T-helper 2 cell treated with Interferon-gamma antibody and Interleukin-4, amounts not matched to agents 5 μg/mL and 100 μg/mL, for 36 hours (primary cell): Measurements from ENCODE around the gene ARID1B.

Source experiments
- DNase-seq: peaks from one replicate; pipeline ENCODE4 v3.0.0; 2021; ENCODE audit warnings: low spot score
- H3K27ac Mint-ChIP-seq: one replicate; pipeline ENCODE4 v1.8.0; 2021; ENCODE audit warnings: mild to moderate bottlenecking, mixed read lengths
- H3K27me3 Mint-ChIP-seq: one replicate; pipeline ENCODE4 v1.8.0; 2021; ENCODE audit warnings: low read depth, mixed read lengths
- H3K36me3 Mint-ChIP-seq: one replicate; pipeline ENCODE4 v1.8.0; 2021; ENCODE audit warnings: low read depth, mixed read lengths
- H3K4me1 Mint-ChIP-seq: one replicate; pipeline ENCODE4 v1.8.0; 2021; ENCODE audit warnings: low read depth, mixed read lengths
- H3K4me3 Mint-ChIP-seq: one replicate; pipeline ENCODE4 v1.8.0; 2022; ENCODE audit warnings: mild to moderate bottlenecking, moderate library complexity, mixed read lengths
- H3K9me3 Mint-ChIP-seq: one replicate; pipeline ENCODE4 v1.8.0; 2021; ENCODE audit warnings: mixed read lengths

Gene ARID1B

GRCh38 chr6:156793200-156793599 is 16.0 kb downstream of the ARID1B start:
- DNase-seq = no peak
- Mint-ChIP-seq H3K27ac (no peak overlapping the region), H3K4me1 (peaks cover 23% of the 10 kb centered on the region), H3K9me3 (no peaks in the 10 kb centered on the region), H3K36me3 (peaks cover 3% of the 10 kb centered on the region), H3K4me3 (no peak overlapping the region), H3K27me3 (no peaks in the 10 kb centered on the region)

GRCh38 chr6:156794546-156795354 is 17.6 kb downstream of the ARID1B start:
- H3K4me1 Mint-ChIP-seq = peaks cover 13% of the 10 kb centered on the region
- no peaks in the 10 kb centered on the region for H3K27me3 Mint-ChIP-seq
- H3K27ac Mint-ChIP-seq = no peak overlapping the region
- DNase-seq = no peak
- H3K4me3 Mint-ChIP-seq = no peak overlapping the region
- H3K9me3 Mint-ChIP-seq = no peaks in the 10 kb centered on the region
- peaks cover 2% of the 10 kb centered on the region for H3K36me3 Mint-ChIP-seq

GRCh38 chr6:156795825-156796224 is 18.6 kb downstream of the ARID1B start:
- H3K9me3 Mint-ChIP-seq = no peaks in the 10 kb centered on the region
- H3K4me1 Mint-ChIP-seq = peaks cover 9% of the 10 kb centered on the region
- H3K4me3 Mint-ChIP-seq = no peak overlapping the region
- no peaks in the 10 kb centered on the region for H3K27me3 Mint-ChIP-seq
- DNase-seq = no peak
- no peak overlapping the region for H3K27ac Mint-ChIP-seq
- H3K36me3 Mint-ChIP-seq = peaks cover 3% of the 10 kb centered on the region

GRCh38 chr6:156796627-156797026 is 19.4 kb downstream of the ARID1B start:
- no peaks in the 10 kb centered on the region for H3K9me3 Mint-ChIP-seq
- H3K4me3 Mint-ChIP-seq = no peak overlapping the region
- H3K36me3 Mint-ChIP-seq = peaks cover 3% of the 10 kb centered on the region
- no peak overlapping the region for H3K27ac Mint-ChIP-seq
- H3K27me3 Mint-ChIP-seq = no peaks in the 10 kb centered on the region
- peaks cover 5% of the 10 kb centered on the region for H3K4me1 Mint-ChIP-seq
- no peak for DNase-seq

GRCh38 chr6:156797901-156798735 is 20.9 kb downstream of the ARID1B start:
- Mint-ChIP-seq H3K4me1 (peaks cover 9% of the 10 kb centered on the region), H3K36me3 (peaks cover 3% of the 10 kb centered on the region), H3K27me3 (no peaks in the 10 kb centered on the region), H3K9me3 (no peaks in the 10 kb centered on the region), H3K4me3 (no peak overlapping the region), H3K27ac (no peak overlapping the region)
- DNase-seq = no peak

GRCh38 chr6:156801712-156802111 is 24.5 kb downstream of the ARID1B start:
- H3K4me3 Mint-ChIP-seq = no peak overlapping the region
- no peaks in the 10 kb centered on the region for H3K9me3 Mint-ChIP-seq
- H3K27ac Mint-ChIP-seq = no peak overlapping the region
- H3K4me1 Mint-ChIP-seq = peaks cover 17% of the 10 kb centered on the region
- peaks cover 4% of the 10 kb centered on the region for H3K36me3 Mint-ChIP-seq
- no peaks in the 10 kb centered on the region for H3K27me3 Mint-ChIP-seq
- no peak for DNase-seq

GRCh38 chr6:156803353-156803752 is 26.2 kb downstream of the ARID1B start:
- H3K36me3 Mint-ChIP-seq = peaks cover 4% of the 10 kb centered on the region
- peaks cover 27% of the 10 kb centered on the region for H3K4me1 Mint-ChIP-seq
- H3K4me3 Mint-ChIP-seq = no peak overlapping the region
- no peak for DNase-seq
- no peaks in the 10 kb centered on the region for H3K9me3 Mint-ChIP-seq
- no peaks in the 10 kb centered on the region for H3K27me3 Mint-ChIP-seq
- H3K27ac Mint-ChIP-seq = no peak overlapping the region

GRCh38 chr6:156804402-156804801 is 27.2 kb downstream of the ARID1B start:
- no peak overlapping the region for H3K4me3 Mint-ChIP-seq
- H3K4me1 Mint-ChIP-seq = peaks cover 33% of the 10 kb centered on the region
- no peaks in the 10 kb centered on the region for H3K9me3 Mint-ChIP-seq
- H3K27ac Mint-ChIP-seq = no peak overlapping the region
- no peak for DNase-seq
- no peaks in the 10 kb centered on the region for H3K27me3 Mint-ChIP-seq
- peaks cover 4% of the 10 kb centered on the region for H3K36me3 Mint-ChIP-seq

- H3K27ac Mint-ChIP-seq = no peak overlapping the region
- H3K4me3 Mint-ChIP-seq = no peak overlapping the region
- DNase-seq = no peak
- H3K4me1 Mint-ChIP-seq = peaks cover 45% of the 10 kb centered on the region
- no peaks in the 10 kb centered on the region for H3K27me3 Mint-ChIP-seq
- H3K9me3 Mint-ChIP-seq = peaks cover 4% of the 10 kb centered on the region
- peaks cover 10% of the 10 kb centered on the region for H3K36me3 Mint-ChIP-seq
Observed at GRCh38 chr6:156806155-156806554, 29.0 kb downstream of the ARID1B start.

GRCh38 chr6:156807028-156807427 is 29.9 kb downstream of the ARID1B start:
- H3K4me3 Mint-ChIP-seq = no peak overlapping the region
- no peaks in the 10 kb centered on the region for H3K27me3 Mint-ChIP-seq
- peaks cover 45% of the 10 kb centered on the region for H3K4me1 Mint-ChIP-seq
- H3K36me3 Mint-ChIP-seq = peaks cover 11% of the 10 kb centered on the region
- H3K27ac Mint-ChIP-seq = no peak overlapping the region
- no peak for DNase-seq
- peaks cover 4% of the 10 kb centered on the region for H3K9me3 Mint-ChIP-seq

GRCh38 chr6:156807795-156808194 is 30.6 kb downstream of the ARID1B start:
- no peak overlapping the region for H3K4me3 Mint-ChIP-seq
- H3K4me1 Mint-ChIP-seq = peaks cover 45% of the 10 kb centered on the region
- peaks cover 11% of the 10 kb centered on the region for H3K36me3 Mint-ChIP-seq

GRCh38 chr6:156808287-156808686 is 31.1 kb downstream of the ARID1B start:
- H3K27me3 Mint-ChIP-seq = no peaks in the 10 kb centered on the region
- DNase-seq = no peak
- no peak overlapping the region for H3K27ac Mint-ChIP-seq
- H3K36me3 Mint-ChIP-seq = peaks cover 11% of the 10 kb centered on the region
- peaks cover 4% of the 10 kb centered on the region for H3K9me3 Mint-ChIP-seq
- H3K4me3 Mint-ChIP-seq = no peak overlapping the region
- H3K4me1 Mint-ChIP-seq = peaks cover 41% of the 10 kb centered on the region

More at GRCh38 chr6:156807795-156808194, 30.6 kb downstream of the ARID1B start:
- Mint-ChIP-seq H3K27me3 (no peaks in the 10 kb centered on the region), H3K9me3 (peaks cover 4% of the 10 kb centered on the region), H3K27ac (no peak overlapping the region)
- no peak for DNase-seq

- H3K9me3 Mint-ChIP-seq = peaks cover 4% of the 10 kb centered on the region
- no peak overlapping the region for H3K27ac Mint-ChIP-seq
- no peak overlapping the region for H3K4me3 Mint-ChIP-seq
- H3K36me3 Mint-ChIP-seq = peaks cover 11% of the 10 kb centered on the region
- no peak for DNase-seq
- H3K4me1 Mint-ChIP-seq = peaks cover 37% of the 10 kb centered on the region
- no peaks in the 10 kb centered on the region for H3K27me3 Mint-ChIP-seq
Observed at GRCh38 chr6:156809034-156809433, 31.9 kb downstream of the ARID1B start.

GRCh38 chr6:156809446-156810178 is 32.4 kb downstream of the ARID1B start:
- Mint-ChIP-seq H3K4me3 (peak overlapping the region; percentile 13), H3K27ac (no peak overlapping the region), H3K27me3 (no peaks in the 10 kb centered on the region), H3K4me1 (peaks cover 35% of the 10 kb centered on the region), H3K36me3 (peaks cover 10% of the 10 kb centered on the region), H3K9me3 (peaks cover 4% of the 10 kb centered on the region)
- DNase-seq = no peak
